Activated CD4-positive, CD25-positive, alpha-beta regulatory T cell treated with anti-CD3 and anti-CD28 coated beads, Interleukin-2, amount 50 U/mL, for 16 hours (primary cell): Measurements from ENCODE around the gene PXN.

Source experiments
- DNase-seq: peaks from one replicate; pipeline ENCODE4 v3.0.0-alpha.2; 2020; ENCODE audit warnings: low read depth, low spot score

The PXN gene

DNA sequence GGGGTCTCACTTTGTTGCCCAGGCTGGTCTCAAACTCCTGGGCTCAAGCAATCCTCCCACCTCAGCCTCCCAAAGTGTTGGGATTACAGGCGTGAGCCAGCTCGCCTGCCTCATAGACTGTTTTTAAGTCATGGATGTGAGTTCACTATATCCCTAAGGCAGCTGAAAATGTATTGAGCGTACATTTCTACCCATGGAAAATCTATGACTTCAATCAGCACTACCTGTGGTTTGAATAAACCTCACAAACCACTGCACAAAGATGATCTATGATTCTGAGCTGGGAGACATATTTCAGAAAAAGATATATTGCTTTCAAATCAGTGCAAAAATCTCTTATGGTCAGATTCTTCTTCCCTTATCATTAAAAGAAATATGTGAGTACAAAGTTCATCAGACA lies 93.5 kb downstream of the PXN start:
- DNase-seq = no peak

DNA sequence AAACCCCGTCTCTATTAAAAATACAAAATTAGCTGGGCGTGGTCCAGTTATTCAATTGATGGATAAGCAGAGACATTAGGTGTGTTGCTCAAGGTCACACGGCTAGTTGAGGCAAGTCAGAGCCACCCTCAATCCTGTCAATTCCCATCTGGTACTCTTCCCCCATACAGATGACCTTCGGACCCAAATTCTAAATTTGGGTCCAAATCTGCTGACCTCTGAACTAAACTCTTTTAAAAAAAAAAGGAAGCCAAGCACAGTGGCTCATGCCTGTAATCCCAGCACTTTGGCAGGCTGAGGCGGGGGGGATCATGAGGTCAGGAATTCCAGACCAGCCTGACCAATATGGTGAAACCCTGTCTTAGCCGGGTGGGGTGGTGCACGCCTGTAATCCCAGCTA lies 94.9 kb downstream of the PXN start:
- no peak for DNase-seq

DNA sequence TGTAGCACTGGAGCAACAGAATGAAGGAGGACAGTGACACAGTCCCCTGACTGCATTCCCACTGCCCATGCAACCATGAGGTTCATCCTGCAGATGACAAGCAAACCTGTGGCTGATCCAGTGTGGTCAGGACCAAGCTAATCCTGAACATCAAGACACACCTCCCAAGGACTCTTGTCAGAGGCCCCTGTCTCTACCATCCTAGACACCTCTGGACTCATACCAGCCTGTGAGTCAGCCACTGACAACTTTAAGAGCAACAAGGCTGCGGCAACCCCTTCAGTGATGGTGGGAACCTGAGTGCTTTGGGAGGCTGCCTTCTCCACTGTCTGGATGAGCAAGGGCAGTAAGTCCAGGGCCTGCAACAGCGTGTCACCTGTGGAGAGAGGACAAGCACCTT lies 95.6 kb downstream of the PXN start:
- no peak for DNase-seq

DNA sequence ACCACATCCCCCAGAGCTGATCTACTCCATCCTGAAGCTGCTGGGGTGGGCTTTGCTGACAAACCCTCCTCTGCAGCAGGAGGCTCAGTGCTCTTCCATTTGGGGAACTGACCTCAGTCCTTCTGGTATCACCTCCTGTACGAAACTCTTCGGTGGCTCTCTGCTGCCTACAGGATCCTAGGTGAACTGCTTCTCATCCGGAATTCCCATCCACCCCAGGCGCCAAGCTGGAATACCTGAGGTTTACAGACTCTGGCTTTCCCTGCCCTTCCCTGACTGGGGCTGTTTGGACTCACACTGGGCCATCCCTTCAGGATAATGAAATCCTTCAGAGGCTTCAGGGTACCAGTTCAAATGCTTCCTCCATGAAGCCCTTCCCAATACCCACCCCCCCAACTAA lies 97.2 kb downstream of the PXN start:
- DNase-seq = no peak

DNA sequence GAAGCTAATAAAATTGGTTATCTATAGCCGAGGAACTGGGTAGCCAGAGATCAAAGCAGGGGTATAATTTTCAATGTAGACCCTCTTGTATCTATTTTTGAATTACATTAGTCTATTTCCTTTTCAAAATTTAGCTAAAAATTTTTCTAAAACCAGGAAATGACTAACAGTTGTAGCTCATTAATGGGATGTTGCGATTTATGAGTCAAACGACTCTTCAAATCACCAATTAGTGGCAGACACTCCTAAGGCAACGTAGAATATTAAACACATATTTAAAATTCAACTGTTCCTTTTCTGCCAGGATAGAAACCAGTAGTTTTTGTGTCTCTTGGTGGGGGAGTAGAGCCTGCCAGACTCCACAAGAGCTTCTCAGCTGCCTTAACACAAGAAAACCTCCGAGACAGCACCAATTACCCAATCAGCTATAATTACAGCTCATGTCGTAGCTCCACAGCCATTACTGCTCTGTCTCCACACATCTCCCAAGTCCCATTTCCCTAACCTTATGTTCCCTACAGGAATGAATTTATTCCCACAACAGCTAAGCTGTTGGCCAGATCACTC lies 97.9 kb downstream of the PXN start:
- no peak for DNase-seq

DNA sequence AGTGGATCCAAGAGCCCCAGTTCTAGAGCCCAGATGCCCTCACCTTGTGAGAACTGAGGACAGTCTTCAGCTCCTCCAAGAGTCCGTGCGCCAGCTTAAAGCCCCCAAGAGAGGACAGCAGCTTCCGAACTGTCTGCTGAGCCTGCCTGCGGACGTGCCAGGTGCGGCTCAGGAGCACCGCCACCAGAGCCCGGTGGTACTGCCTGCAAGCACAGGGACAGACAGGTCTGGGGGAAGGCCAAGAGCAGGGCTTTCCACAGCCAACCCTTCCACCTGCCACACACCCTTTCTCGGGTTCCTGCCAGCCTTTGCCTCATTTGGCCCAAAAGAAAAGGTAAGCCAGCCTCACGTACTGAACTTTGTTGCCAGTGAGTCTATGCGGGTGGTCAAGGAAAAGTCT lies 101.2 kb downstream of the PXN start:
- DNase-seq = no peak

DNA sequence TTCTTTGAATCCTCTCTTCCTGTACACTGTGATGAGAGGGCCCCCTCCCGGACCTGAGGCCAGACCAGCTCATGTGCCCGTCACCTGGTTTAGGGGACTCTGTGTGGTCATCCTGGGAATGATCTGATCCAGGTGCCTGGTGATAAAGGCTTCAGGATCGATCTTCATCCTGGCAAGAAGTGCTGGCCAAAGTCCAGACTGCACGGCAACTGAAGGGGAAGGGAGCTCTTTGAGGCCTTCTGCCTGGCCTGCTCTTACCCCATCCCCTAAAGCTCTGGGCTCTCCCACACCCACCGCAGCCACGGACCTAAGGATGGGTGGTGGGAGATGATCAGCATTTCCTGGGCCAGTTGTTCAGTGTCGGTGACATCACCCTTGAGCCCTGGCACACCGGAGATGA lies 102.8 kb downstream of the PXN start:
- DNase-seq = no peak

DNA sequence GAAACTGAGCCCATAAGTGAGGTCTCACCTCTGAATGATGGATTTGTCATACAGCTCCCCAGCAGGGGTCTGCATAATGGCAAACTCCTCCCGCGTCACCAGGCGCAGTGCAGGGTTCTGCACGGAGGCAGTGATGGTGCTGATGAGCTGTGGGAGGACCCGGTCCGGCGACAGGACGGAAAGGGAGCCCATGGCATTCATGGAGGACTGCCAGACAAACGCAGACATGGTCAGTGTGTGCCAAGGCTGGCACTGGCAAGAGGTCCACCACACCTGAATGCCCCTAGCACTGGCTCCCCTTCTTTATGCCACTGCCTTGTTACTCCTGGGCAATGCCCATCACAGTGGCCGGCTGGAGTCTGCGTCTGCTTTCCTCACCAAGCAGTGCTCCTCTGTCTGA lies 103.7 kb downstream of the PXN start:
- DNase-seq = no peak
